ENCODE results near the gene CSNK1E.
"Not testable (repeated sequence)": the region's sequence is repeated elsewhere in the genome, so short reads cannot be mapped to it uniquely, and the experiment has no call there.

The CSNK1E gene

DNA sequence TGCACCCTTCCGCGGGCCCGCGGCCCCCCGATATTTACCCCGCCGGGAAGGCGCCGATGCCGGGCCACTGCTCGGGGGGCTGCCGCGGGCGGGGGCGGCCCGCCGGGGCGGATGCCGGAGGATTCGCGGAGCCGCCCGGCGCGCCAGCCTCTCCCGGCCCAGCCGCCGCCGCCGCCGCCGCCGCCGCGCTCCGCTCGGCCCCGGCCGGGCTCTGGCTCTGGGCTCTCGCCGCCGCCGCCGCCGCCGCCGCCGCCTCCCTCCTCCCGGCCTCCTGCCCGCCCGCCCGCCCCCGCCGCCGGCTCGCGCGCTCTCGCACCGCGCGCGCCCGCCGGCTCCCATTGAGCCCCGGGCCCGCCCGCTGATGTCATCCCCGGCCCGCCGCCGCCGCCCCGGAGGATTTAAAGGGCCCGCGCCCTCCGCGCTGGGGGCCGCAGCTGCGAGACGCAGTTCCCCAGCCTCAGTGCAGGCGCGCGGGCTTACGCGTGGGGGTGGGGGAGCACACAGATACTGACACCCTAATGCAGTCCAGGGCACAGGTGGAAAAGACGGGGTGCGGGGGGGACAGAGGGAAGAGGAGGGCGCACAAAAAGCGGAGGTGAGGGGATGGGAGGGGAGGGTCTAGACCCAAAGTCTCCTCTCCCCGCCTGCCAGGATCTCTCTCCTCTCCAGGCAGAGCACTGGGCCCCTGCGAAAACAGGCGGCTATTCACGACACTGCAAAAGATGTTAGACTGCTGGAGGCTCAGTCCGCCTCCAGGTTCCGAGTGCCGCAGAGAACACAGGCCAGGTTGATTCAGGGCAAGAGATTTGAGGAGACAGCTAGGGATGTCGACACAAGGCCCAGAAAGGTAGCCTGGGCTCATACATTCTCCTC is at the start of gene CSNK1E:
Gene CSNK1E (minus strand): TSS at position 312 of the 873 bp plus-strand sequence. CDS start 3,276 bp downstream, outside the sequence.
- peak; percentile 34 to 46 for DNase-seq (ENCODE audit: low read depth in 2 of 2, low spot score in 1 of 2)

- DNase-seq (ENCODE audit: low read depth in 2 of 2, low spot score in 1 of 2): not testable (repeated sequence)
Measured at GRCh38 chr22:38365829-38366228, 48.6 kb upstream of the CSNK1E start.

GRCh38 chr22:38365174-38365573 is 47.9 kb upstream of the CSNK1E start:
- DNase-seq (ENCODE audit: low read depth in 2 of 2, low spot score in 1 of 2): not testable (repeated sequence)

DNA sequence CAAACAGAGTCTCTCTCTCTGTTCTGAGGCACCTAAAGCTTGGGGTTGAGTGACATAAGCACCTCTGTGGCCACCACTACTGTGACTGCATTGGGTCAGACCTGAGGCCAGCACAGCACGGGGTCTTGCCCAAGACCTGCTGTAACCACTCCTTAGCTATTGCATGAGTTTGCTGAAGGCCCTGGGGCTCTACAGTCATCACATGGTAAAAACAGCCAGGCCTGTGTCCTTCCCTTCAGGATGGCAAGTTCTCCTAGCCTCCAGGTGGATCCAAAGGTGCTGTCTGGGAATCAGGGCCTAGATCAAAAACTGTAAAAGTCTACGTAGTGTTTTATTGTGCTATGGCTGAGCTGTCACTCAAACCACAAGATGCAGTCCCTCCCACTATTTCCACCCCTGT is 43.3 kb upstream of the CSNK1E start:
- not testable (repeated sequence) for DNase-seq (ENCODE audit: low read depth in 2 of 2, low spot score in 1 of 2)

DNA sequence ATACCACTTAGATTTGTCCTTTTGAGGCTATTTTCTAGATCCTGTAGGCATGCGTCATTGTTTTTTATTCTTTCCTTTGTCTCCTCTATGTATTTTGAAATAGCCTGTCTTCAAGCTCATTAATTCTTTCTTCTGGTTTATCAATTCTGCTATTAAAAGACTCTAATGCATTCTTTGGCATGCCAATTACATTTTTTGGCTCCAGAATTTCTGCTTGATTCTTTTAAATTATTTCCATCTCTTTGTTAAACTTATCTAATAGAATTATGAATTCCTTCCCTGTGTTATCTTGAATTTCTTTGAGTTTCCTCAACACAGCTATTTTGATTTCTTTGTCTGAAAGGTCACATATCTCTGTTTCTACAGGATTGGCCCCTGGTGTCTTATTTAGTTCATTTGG is 42.6 kb upstream of the CSNK1E start:
- DNase-seq (ENCODE audit: low read depth in 2 of 2, low spot score in 1 of 2): not testable (repeated sequence)

- DNase-seq (ENCODE audit: low read depth in 2 of 2, low spot score in 1 of 2): not testable (repeated sequence)
Measured at GRCh38 chr22:38357971-38358370, 40.7 kb upstream of the CSNK1E start.

GRCh38 chr22:38355275-38355674 is 38.0 kb upstream of the CSNK1E start:
- DNase-seq (ENCODE audit: low read depth in 2 of 2, low spot score in 1 of 2): no peak

- no peak for DNase-seq (ENCODE audit: low read depth in 2 of 2, low spot score in 1 of 2)
Measured at GRCh38 chr22:38353701-38354100, 36.5 kb upstream of the CSNK1E start.

DNA sequence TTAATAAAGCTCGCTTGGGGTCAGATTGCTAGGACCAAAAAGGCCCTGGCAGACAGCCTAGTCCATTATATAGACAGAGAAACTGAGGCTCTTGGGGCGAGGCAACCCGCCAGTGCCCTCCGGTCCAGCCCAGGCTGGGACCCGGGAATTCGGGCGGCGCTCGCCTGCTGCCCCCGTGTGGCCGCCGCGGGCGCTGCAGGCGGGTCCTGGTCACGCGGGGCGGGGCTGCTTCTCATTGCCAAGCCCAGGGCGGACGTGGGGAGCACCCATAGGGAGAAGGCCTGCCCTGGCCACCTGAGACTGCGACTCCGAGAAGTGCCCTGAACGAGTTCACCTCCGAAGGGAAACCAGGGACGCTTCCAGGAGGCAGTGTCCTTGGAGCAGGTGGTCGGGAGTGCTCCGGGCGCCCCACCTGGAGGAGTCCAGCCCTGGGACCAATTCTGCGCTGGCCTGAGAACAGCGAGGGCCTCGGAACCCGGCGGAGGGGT is 36.0 kb upstream of the CSNK1E start:
- DNase-seq (ENCODE audit: low read depth in 2 of 2, low spot score in 1 of 2): peak; percentile 24 to 42

GRCh38 chr22:38352436-38352835 is 35.2 kb upstream of the CSNK1E start:
- DNase-seq (ENCODE audit: low read depth in 2 of 2, low spot score in 1 of 2): no peak

DNA sequence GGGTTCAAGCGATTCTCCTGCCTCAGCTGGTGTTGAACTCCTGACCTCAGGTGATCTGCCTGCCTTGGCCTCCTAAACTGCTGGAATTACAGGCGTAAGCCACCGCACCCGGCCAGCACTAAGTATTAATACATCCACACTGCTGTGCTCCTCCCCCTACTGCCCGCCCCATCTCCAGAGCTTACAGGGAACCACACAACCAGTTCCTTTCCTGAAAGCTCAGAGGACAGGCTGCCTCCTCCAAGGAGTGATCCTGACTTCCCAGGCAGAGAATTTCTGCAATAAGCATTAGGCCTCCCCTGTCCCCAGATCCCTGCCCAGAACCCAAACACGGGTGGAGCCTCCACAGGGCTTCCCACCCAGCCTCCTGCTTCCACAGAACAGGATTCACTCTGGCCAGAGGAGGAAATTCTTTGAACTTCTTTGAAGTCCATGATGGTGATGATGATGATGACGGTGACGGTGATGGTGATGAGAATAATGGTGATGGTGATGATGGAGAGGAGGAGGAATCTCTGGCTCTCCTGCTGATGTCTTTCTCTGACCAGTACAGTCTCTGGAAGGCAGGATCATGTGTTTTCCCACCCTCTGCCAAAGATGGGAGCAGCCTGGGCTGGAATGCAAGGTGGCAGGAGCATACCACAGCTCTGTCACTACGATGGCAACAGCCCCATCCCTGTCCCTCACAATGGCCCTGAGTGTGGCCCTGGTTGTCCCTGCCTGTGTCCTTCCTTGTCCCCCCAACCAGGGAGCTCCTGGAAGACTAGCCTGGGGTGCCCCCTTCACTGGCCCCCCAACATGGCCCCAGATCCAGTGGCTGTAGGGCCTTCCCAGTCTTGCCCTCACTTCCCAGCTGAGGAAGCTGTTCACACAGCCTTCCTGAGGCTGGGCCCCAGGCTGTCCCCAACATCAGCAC is 33.5 kb upstream of the CSNK1E start:
- no peak for DNase-seq (ENCODE audit: low read depth in 2 of 2, low spot score in 1 of 2)

DNA sequence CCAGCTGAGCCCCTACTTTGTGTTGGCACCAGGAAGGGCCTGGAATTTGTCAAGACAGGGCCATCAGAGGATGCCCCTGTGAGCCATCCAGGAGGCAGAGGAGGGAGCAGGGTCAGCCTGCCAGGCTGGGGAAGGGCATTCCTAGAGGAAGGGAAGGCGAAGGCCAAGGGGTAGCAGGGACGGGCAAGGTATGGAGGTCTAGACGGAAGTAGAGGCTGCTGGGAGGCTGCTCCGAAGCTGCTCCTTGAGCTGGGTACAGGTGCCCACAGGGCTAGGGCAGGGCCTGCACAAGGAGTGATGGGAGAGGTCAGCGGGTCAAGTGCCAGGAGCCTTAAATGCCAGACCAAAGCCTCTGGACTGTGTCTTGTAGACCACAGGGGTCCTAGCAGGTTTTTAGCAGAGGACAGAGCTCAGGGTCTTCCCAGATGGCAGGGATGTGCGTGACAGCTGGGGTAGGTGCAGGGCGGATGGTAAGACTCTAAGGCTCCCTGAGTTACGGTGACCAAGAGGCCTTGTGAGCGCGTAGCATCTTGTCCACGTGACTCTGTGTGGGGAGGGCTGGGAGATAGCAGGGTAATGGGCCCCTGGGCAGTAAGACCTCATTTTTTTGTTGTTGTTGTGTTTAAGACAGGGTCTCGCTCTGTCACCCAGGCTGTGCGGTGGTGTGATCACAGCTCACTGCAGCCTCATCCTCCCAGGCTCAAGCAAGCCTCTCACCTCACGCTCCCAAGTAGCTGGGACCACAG is 31.7 kb upstream of the CSNK1E start:
- DNase-seq (ENCODE audit: low read depth in 2 of 2, low spot score in 1 of 2): no peak

GRCh38 chr22:38347944-38348750 is 30.9 kb upstream of the CSNK1E start:
- DNase-seq (ENCODE audit: low read depth in 2 of 2, low spot score in 1 of 2): no peak

GRCh38 chr22:38347181-38347943 is 30.1 kb upstream of the CSNK1E start:
- no peak for DNase-seq (ENCODE audit: low read depth in 2 of 2, low spot score in 1 of 2)

DNA sequence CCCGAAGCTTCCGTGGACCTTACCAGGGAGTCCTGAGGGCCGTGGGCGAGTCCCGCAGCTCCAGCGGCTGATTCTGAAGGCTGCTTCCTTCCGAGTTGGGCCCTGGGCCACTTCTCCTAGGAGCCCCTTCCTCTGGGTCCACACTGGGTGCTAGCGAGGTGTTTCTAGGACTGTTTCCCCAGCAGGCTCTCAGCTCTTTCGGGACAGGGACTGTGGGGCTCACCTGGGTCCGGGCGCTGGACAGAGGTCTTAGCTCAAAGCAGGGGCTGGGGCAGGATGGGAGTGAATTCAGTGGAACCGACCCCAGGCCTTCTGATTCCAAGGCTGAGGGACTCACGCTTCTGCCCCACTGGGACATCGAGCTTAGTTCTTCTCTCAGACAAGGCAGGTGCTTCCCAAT is 29.3 kb upstream of the CSNK1E start:
- no peak for DNase-seq (ENCODE audit: low read depth in 2 of 2, low spot score in 1 of 2)

GRCh38 chr22:38345782-38346181 is 28.5 kb upstream of the CSNK1E start:
- no peak for DNase-seq (ENCODE audit: low read depth in 2 of 2, low spot score in 1 of 2)

DNA sequence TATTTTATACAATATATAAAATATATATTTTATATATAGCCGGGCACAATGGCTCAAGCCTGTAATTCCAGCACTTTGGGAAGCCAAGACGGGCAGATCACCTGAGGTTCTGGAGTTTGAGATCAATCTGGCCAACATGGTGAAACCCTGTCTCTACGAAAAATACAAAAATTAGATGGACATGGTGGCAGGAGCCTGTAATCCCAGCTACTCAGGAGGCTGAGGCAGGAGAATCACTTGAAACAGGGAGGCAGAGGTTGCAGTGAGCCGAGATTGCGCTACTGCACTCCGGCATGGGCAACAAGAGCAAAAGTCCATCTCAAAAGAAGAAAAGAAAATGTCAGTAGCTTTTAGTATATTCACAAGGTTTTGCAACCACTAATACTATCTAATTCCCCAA is 22.7 kb upstream of the CSNK1E start:
- DNase-seq (ENCODE audit: low read depth in 2 of 2, low spot score in 1 of 2): not testable (repeated sequence)

DNA sequence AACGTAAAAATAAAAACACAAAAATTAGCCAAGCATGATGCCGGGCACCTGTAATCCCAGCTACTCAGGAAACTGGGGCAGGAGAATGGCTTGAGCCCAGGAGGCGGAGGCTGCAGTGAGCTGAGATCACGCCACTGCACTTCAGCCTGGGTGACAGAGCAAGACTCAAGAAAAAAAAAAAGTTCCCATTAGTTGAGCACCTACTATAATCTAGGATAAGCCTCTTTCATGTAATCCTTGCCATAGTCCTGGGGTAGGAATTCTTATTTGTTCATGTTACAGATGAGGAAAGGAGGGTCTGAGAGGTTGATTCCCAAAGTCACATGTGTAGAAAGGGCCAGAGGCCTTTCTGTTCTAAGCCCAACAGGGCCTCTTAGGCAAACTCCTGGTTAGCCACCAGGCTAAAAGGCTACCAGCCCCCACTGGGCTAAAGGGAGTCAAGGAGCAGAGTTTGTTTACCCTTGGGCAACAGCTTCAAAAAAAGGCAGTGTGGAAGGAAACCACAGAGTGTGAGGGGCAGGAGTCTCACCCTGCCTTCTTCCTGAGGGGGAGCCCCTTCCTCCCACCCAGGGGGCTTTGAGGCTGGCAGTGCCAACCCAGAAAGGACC is 21.6 kb upstream of the CSNK1E start:
- DNase-seq (ENCODE audit: low read depth in 2 of 2, low spot score in 1 of 2): no peak

DNA sequence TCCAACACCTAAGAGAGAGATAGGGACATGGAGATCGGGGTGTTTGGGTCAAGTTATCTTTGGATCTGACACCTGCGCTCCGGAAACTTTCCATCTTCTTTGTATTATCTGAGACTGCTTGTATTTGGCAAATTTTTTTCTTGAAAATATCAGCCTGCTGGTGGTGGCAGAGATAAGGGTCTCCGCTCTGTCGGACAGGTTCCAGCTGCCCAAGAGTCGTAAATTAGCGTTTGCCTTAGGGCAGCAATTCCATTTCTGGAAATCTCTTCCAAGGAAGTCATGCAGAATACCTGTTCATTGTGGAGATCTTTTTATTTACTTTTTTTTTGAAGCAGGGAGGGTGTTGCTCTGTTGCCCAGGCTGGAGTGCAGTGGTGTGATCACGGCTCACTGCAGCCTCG is 19.5 kb upstream of the CSNK1E start:
- no peak for DNase-seq (ENCODE audit: low read depth in 2 of 2, low spot score in 1 of 2)

All from stimulated activated CD8-positive, alpha-beta memory T cell treated with anti-CD3 and anti-CD28 coated beads, Interleukin-4, amount 100 ng/mL, for 4 hours (primary cell).